ENCODE measurements around the gene FNIP1.

DNA sequence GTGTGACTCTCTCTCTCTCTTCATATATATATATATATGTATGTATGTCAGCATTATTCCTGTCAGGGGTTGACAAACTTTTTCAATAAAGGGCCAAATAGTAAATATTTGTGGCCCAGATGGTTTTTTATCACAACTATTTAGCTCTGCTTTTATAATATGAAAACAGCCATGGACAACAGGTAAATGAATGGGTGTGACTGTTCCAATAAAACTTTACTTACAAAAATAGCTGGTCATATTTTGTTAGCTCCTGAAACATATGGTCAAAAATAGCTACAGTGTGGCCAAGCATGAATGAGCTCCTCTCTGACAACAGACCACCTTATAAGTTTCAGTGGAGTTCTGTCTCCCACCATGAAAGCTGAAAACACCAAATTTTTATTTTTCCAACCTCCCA is 183.4 kb downstream of the FNIP1 start:
- TF ChIP-seq POLR2AphosphoS5 (IDR thresholded peaks at IDR 0.05; ENCODE audit: borderline replicate concordance, low read depth, low read length) (no peak), EZH2 (IDR thresholded peaks at IDR 0.05) (no peak), FOXP2 (optimal IDR thresholded peaks at IDR 0.05; ENCODE audit: control extremely low read depth, extremely low read length, insufficient read depth) (no peak)
